HG03039 (cell line): ENCODE data around the gene ALDH3A1.

Source experiments
- ATAC-seq: cut with Tn5 transposase; IDR thresholded peaks from one replicate; pipeline ENCODE4 v1.9.1; 2021; ENCODE audit warnings: mild to moderate bottlenecking, moderate library complexity; ENCODE audit not compliant: unreplicated experiment

Gene ALDH3A1

DNA sequence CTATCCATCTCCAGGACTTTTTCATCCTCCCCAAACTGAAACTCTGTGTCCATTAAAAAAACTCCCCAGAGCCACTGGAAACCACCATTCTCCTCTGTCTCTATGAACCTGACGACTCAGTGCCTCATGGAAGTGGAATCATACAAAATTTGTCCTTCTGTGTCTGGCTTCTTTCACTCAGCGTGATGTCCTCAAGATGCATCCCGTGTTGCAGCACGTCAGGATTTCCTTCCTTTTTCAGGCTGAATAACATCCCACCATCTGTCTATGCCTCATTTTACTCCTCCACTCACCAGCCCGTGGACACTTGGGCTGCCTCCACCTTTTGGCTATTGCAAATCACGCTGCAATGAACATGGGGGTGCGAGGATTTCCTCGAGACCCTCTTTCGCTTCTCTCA lies 12.6 kb upstream of the ALDH3A1 start:
- no peak for ATAC-seq

DNA sequence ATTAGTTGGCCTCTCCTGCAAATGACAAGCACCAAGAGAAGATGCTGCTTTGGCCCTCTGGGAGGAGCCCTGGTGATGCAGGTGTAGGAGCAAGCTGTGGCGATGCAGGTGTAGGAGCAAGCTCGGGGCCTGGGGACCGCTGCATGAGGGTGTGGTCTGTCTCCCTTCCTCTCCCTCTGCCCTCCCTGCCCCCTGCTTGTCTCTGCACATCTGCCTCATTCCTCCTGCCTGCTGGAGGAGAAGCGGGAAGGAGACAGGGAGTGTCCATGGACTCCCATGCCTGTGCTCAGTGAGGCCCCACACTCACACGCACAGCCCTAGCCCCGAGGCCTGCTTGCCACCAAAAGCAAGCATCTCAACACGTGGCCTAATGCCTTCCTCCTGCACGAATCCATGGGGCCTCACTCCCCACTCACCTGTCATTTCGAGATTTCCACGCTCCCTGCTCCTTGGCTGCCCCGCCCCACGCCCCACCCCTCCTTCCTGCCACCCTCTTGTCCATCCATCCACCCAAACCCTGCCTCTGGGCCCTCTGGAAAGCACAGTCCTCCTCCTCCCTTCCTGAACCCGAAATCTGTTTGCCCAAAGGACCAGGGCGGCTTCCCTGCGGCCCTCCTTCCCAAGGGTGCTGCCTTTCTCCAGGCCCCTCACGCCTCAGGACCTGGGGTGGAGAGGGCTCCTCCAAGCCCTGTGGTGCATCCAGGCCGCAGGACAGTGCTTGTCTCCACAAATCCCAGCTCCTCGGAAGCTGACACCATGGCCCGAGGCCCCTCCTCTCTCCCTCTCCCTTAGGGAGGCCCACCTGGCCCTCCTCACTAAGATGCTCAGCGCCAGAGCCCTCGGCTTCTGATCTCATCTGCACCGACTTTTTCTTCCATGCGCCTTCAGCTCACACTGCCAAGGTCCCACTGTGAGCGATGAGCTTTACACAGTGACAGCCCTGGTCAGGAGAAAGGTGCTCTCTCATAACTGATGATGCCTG lies 11.8 kb upstream of the ALDH3A1 start:
- ATAC-seq, result no peak

GRCh38 chr17:19757536-19758180 lies 9.6 kb upstream of the ALDH3A1 start:
- no peak for ATAC-seq

- no peak for ATAC-seq
Measured at GRCh38 chr17:19756546-19756945, 8.4 kb upstream of the ALDH3A1 start.

DNA sequence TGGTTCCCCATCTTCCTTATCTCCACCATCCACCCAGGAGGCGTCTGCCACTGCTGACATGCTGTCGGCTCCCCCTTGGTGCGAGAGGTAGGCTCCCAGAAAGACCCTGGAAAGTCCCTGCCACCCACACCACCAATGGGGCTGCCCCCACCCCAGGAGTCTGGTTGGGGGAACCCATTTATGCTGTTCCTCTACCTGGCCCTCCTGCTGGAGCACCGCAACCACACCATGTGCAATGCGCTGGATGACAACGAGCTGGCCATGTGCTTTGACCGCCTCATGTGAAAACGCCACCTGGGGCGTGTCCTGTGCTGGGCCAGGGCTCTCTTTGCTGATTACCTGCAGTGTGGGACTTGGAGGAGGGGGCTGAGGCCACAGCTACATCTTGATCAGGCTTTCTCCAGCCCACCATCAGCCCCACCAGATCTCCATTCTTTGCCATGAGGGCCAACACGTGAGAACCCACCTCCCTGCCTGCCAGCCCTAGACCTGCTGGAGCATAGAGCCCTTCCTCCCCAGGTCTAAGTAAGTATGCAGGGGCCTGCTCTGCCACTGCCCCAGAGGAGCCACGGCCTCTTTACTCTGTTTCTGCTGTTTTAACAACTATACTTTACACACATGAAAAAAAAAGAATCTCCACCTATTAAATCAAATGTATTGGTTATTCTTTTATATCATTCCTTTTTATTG lies 7.9 kb upstream of the ALDH3A1 start:
- peak; percentile 37 for ATAC-seq

GRCh38 chr17:19755392-19755791 lies 7.3 kb upstream of the ALDH3A1 start:
- ATAC-seq, result no peak

DNA sequence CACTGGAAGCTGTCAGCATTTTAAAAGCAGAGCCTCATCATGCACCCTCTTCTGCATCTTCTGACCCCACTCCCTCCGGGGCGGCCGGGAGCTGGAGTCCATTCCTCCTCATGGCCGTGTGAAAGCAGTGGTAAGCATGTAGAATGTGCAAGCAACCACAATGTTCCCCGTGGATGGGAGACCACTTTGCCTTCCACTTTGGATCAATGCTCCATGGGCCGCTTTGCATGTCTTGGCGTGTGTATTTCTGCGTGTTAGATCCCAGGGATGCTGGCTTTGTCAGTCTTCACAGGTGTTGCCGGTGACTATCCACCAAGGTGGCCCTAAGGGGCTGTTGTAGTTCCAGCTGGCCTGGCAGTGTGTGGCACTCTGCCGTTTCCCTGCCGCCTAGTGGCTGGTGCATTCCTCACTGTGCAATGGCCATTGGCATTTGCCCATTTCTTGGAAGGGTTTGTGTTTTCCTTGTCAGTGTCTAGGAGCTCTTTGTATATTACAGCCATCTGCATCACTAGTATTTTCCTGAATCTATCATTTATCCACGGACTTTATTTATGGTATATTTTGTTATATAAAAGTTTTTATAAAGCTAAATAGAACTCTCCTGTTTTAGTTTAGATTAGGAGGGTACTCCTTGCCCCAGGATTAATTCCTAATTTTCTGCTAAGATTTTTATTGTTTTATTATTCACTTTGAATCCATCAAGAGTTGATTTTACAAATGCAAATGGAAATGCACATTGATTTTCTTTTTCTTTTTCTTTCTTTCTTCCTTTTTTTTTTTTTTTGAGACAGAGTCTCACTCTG lies 5.8 kb upstream of the ALDH3A1 start:
- ATAC-seq, result no peak

DNA sequence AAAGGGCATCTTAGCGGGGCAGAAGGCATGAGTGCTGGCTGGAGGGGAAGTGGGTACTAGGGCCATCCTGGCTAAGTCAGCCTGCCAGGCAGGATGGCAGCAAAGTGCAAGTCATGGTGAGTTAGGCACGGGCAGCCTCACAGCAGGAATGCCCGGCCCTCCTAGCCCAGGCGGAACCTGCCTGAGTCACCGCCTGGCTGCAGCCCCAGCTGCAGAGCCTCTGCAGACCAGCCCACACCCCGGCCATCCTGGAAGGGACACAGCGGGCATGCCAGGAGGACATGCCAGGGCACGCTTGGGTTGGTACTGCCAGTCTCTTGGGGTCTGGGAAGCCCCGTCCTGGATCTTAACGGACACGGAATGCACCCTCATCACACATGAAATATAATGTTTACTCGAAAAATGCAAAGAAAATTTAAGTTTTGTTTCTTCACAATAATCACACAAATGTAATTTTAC lies 5.0 kb upstream of the ALDH3A1 start:
- no peak for ATAC-seq

DNA sequence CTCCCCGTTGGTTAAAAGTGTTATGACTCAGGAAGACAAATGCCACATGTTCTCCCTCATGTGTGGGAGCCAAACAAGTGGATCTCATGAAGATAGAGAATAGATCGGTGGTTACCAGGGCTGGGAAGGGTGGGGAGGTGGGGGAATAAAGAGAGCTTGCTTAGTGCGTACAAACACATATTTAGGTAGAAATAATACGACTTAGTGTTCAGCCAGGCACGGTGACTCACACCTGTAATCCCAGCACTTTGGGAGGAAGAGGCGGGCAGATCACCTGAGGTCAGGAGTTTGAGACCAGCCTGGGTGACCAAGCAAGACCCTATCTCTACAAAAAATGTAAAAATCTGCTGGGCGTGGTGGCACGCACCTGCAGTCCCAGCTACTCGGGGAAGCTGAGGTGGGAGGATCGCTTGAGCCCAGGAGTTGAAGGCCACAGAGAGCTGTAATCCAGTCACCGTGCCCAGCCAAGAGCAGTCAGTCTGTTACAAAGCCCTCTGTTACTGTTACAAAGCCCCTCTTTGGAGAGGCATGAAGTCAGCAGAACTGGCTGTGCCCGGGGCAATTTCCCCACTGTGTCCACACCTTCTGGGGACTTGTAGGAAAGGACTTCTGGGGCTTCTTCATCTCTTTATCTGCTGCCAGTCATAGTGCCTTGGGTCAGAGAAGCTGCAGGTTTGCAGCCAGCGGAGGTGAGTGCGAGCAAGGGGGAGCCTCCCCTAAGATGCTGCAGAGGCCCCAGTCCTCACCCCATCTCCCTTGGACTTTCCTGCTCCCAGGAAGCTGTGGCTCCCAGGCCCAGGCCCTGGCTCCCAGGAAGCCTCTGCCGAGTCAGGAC lies 4.3 kb upstream of the ALDH3A1 start:
- ATAC-seq, result no peak

DNA sequence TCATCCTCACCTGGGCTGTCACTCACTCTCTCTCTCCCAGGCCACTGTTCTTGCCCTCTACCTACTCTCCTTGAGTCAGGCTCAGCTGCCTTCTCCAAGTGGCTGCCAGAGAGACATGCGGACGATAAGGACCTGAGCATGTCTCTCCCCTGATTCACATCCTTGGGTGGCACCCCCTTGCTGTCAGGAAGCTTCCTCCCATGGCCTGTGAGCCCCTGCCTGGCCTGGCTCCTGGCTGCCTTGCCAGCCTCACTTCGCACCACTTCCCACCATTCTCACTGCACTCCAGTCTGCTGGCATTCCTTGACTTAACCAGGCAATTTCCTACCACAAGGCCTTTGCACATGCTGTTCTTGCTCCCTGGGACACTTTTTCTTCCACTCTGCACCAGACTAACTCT lies 2.7 kb upstream of the ALDH3A1 start:
- ATAC-seq, result no peak

- ATAC-seq, result no peak
Measured at GRCh38 chr17:19750020-19750572, 2.0 kb upstream of the ALDH3A1 start.

DNA sequence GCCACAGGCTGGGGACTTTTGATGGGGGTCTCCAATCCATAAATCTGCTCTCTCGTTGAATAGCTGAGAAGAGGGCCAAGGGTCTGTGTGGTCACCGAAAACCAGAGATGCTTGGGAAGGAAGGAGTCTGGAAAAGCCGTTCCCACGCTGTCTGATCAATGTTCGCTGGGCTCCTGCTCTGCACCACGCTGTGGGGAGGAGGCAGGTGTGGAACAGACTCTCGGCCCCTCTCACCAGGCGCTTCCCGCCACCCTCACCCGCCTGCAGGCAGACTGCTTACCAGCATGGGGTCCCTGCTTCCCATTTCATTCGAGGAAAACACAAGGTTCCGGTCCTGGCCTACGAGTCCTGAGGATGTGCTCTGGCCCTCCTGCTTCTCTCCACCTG lies 702 bp upstream of the ALDH3A1 start:
- no peak for ATAC-seq

DNA sequence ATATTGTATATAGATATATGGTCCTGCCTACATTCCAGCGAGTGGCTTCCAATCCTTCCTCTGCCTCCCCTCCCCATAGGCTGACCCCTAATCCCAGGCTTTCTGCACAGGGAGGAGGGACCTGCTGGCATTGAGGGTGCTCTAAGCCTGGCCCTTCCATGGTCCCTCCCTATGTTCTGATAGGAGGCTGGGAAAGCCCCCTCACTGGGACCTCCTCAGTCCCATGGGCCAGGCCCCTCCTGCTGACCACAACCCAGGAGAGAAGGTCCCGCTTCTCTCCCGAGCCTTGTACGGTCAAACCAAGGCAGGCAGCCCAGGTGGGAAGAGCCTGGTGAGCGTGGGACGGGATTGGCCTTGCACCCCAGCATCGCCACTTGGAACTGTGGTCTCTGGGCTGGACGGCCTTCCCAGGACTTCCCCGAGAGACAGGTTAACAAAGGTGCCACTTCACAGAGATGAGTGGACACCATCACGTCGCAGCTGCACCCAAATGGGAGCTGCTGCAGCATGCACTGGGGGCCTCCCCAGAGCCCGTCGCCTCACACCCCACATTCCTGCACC lies 859 bp downstream of the ALDH3A1 start:
- ATAC-seq, result no peak

- no peak for ATAC-seq
Measured at GRCh38 chr17:19746517-19746916, 1.6 kb downstream of the ALDH3A1 start.

- ATAC-seq, result no peak
Measured at GRCh38 chr17:19744922-19745757, 3.0 kb downstream of the ALDH3A1 start.

DNA sequence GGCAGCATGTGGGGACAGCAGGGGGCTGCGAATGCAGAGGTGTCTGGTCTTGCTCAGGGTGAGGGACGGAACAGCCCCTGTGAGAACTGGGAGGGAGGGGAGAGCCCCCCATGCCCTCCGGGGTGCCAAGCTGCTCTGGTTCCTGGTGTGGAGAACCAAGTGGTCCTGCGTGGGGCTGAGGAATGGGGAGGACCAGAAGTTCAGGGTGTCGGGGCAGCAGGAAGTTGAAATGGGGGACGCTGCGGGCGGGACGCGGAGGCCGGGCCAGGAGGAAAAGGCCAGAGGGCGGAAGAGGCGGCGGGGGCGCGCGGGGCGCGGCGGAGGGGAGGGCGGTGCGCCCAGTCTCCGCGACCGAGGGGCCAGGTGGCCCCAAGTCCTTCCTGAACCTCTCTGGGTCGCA lies 3.6 kb downstream of the ALDH3A1 start:
- no peak for ATAC-seq

DNA sequence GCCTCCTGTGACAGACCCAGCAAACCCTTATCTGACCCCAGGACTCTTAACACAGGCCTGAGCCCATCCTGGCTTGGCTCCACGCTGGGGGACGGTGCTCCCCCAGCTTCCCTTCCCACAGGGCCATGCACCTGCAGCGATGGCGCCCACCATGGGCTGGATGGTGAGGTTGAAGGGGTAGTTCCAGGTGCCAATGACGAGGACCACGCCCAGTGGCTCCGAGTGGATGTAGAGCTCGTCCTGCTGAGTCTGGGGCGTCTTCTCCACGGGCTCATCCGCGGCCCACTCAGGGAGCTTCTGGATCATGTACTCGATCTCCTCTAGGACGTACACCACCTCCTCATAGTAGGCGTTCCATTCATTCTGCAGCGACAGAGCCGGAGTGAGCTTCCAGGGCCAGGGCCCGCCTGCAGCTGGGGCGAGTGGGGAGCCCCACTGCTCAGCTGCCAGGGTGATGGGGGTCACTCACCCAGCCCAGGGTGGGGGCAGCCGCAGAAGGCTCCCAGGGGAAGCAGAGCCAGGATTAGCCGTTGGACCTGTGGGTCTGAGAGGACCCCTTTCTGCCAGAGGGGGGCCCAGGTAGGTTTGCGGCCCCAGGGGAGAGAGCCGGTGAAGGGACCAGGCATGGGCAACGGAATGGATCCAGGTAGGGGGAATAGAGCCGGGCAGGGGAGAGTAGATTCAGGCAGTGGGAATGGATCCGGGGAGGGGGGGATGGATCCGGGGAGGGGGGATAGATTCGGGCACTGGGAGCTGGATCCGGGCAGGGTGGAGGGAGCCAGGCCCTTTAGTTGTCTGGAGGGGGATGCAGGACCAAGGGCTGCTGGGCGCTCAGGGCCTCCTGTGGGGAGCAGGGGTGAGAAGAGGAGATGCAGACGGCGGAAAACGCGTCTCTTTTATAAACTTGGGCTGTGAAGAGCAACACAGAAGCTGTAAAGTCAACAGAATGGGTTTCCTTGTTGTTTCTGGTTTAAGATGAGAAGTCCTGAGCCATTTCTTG lies 4.7 kb downstream of the ALDH3A1 start:
- no peak for ATAC-seq
